ENCODE results near the gene KIF6. TPM values are rescaled to one million over a fixed set of nuclear protein-coding genes. Genes with fewer than 3 reads are reported as not detected.

KIF6 gene
- total and polyA plus RNA-seq, 2 of the 8 experiments (the other 6 are each of a cell fraction or from before 2014, with no cell fraction given): 0.53 to 0.65 TPM

DNA sequence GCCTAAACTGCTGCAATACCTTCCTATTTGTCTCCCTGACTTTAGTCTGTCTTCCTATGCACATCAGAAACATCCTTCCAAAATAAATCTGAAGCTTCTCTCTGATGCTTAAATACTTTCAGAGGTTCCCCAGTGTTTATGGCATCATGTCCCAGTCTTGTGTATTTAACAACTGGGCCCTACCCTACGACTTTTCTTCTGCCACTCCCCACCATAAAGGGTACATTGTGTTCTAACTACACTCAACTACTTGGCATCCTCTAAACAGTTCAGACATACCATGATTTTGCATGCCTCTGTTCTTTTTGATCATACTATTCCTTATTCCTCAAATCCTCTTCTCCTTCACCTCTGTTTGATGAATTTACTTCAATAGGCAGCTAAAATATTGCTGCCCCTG is 259.7 kb downstream of the KIF6 start:
- H3K14ac ChIP-seq (ENCODE audit: insufficient read length): no peak overlapping the region
- no peak overlapping the region for H3K4me3 ChIP-seq (ENCODE audit: extremely low read depth in 1 of 4, insufficient read depth in 2 of 4, low read depth in 3 of 4, low read length in 4 of 4)
- H2AK5ac ChIP-seq (ENCODE audit: low read depth, low read length): no peak overlapping the region
- H4K5ac ChIP-seq (ENCODE audit: insufficient read length, low read depth, low read length): no peak overlapping the region
- CTCF ChIA-PET (ENCODE audit: partially characterized antibody): interaction anchor here (1.2 kb wide), 1 partner anchor 11 kb away, joined by 3 read pairs; no protein-coding TSS in a partner anchor
- FAIRE-seq (no peak), DNase-seq (ENCODE audit: low read depth in 1 of 2, low spot score in 2 of 2) (no peak)
- H2BK15ac ChIP-seq (ENCODE audit: low read length): no peak overlapping the region
- 91% methylated on average over 1 of the region's 1 CpG; no CpG with 5 or more reads in 1 of the 2 experiments for WGBS, 2 experiments (ENCODE audit: extremely low coverage in 1 of 2, insufficient coverage in 1 of 2, insufficient read length in 1 of 2, insufficient replicate concordance in 2 of 2, low coverage in 1 of 2, low lambda C conversion rate in 2 of 2, missing lambda C conversion rate in 1 of 2)
- no peaks in the 10 kb centered on the region for H3K4me1 ChIP-seq (replicated peaks in 1 of 4; ENCODE audit: control insufficient read depth in 3 of 4, insufficient read depth in 4 of 4, low read length in 3 of 4)
- H3K79me2 ChIP-seq (ENCODE audit: control insufficient read depth in 1 of 2, insufficient read depth in 2 of 2, low read length in 2 of 2): no peaks in the 10 kb centered on the region
- no peak overlapping the region for H3K4ac ChIP-seq (replicated peaks; ENCODE audit: insufficient read length, low read depth, low read length)
- no peak overlapping the region for H2BK5ac ChIP-seq (ENCODE audit: low read depth, low read length)
- no peak overlapping the region for H3K23ac ChIP-seq (ENCODE audit: insufficient read length)
- no peak overlapping the region for H3K27ac ChIP-seq (ENCODE audit: low read depth, low read length)
- H3K79me1 ChIP-seq (ENCODE audit: low read depth, low read length): no peaks in the 10 kb centered on the region
- H3K27me3 ChIP-seq (replicated peaks in 1 of 4; ENCODE audit: control insufficient read depth in 3 of 4, extremely low read depth in 1 of 4, insufficient read depth in 3 of 4, low read length in 3 of 4): peaks cover 0 to 1% (median 0%) of the 10 kb centered on the region in 4 experiments; a peak in 1 of 7 replicates
- POLR2A ChIA-PET (ENCODE audit: partially characterized antibody): no interaction called here
- H3K9me3 ChIP-seq (ENCODE audit: insufficient read depth in 2 of 2, low read depth in 1 of 2, low read length in 1 of 2): no peaks in the 10 kb centered on the region
- H3K23me2 ChIP-seq (ENCODE audit: low read depth, low read length): no peaks in the 10 kb centered on the region; the same call in 1 of the 2 replicates
- H2AFZ ChIP-seq (ENCODE audit: low read length): no peak overlapping the region
- H3K18ac ChIP-seq (ENCODE audit: extremely low read depth, low read length): no peak overlapping the region
- no peak overlapping the region for H2BK120ac ChIP-seq (replicated peaks; ENCODE audit: low read depth, low read length)
- H4K8ac ChIP-seq (ENCODE audit: extremely low read depth, insufficient read depth, low read length): no peak overlapping the region
- no peak overlapping the region for H2BK12ac ChIP-seq (ENCODE audit: low read depth, low read length)
- no peak overlapping the region for H3K9ac ChIP-seq (replicated peaks in 1 of 4; ENCODE audit: extremely low read depth in 1 of 4, low read depth in 3 of 4, low read length in 3 of 4)
- H3K4me2 ChIP-seq (ENCODE audit: insufficient read depth in 1 of 2, low read depth in 2 of 2, low read length in 2 of 2): no peak overlapping the region
- H4K20me1 ChIP-seq (replicated peaks in 1 of 2; ENCODE audit: control insufficient read depth in 1 of 2, insufficient read depth in 2 of 2, low read length in 2 of 2): no peaks in the 10 kb centered on the region
- H3K36me3 ChIP-seq (ENCODE audit: control insufficient read depth in 2 of 4, insufficient read depth in 4 of 4, low read length in 3 of 4): no peaks in the 10 kb centered on the region
- H4K91ac ChIP-seq (replicated peaks; ENCODE audit: insufficient read length, low read length): no peak overlapping the region
- no peak overlapping the region for H3K56ac ChIP-seq (replicated peaks; ENCODE audit: insufficient read length, low read depth, low read length)
- no peak overlapping the region for H2BK20ac ChIP-seq (ENCODE audit: low read length)
- TF ChIP-seq CHD1 (IDR thresholded peaks at IDR 0.05; ENCODE audit: low read depth, low read length) (no peak), JUN (IDR thresholded peaks at IDR 0.05; ENCODE audit: low read depth, low read length) (no peak), KDM5A (IDR thresholded peaks at IDR 0.05; ENCODE audit: low read length) (no peak), CBX5 (IDR thresholded peaks at IDR 0.05; ENCODE audit: low read depth, low read length) (no peak), CEBPB (IDR thresholded peaks at IDR 0.05; ENCODE audit: low read depth, low read length) (no peak), SIX5 (IDR thresholded peaks at IDR 0.05; ENCODE audit: low read depth, low read length) (no peak), TEAD4 (IDR thresholded peaks at IDR 0.05; ENCODE audit: low read depth, low read length) (no peak), RFX5 (IDR thresholded peaks at IDR 0.05; ENCODE audit: borderline replicate concordance, low read depth, low read length) (no peak), ZNF274 (IDR thresholded peaks at IDR 0.05; ENCODE audit: borderline replicate concordance, extremely low read depth, low read length) (no peak), SIRT6 (IDR thresholded peaks at IDR 0.05; ENCODE audit: low read length) (no peak), FOSL1 (IDR thresholded peaks at IDR 0.05; ENCODE audit: insufficient read depth, low read depth, low read length) (no peak), SP1 (IDR thresholded peaks at IDR 0.05; ENCODE audit: low read depth, low read length) (no peak), HDAC6 (IDR thresholded peaks at IDR 0.05; ENCODE audit: low read depth, low read length) (no peak), CTBP2 (IDR thresholded peaks at IDR 0.05; ENCODE audit: borderline replicate concordance, insufficient read depth, insufficient read length, low read length) (no peak), YY1 (IDR thresholded peaks at IDR 0.05; ENCODE audit: low read depth, low read length) (no peak), POU5F1 (IDR thresholded peaks at IDR 0.05; ENCODE audit: low read depth, low read length) (no peak), CHD2 (IDR thresholded peaks at IDR 0.05; ENCODE audit: low read length) (no peak)

Measured in H1 (cell line).